ENCODE results near the gene ABI2. TPM values are rescaled to one million over a fixed set of nuclear protein-coding genes. Genes with fewer than 3 reads are reported as not detected.

ABI2 gene
- total RNA-seq (27.0 and 32.2 TPM in 2 replicates), polyA plus RNA-seq (60.8 and 60.9 TPM in 2 replicates), polyA minus RNA-seq (ENCODE audit: low replicate concordance) (45.5 and 91.7 TPM in 2 replicates)
- polyA plus RNA-seq (2012), result 49.0 and 50.3 TPM in 2 replicates

GRCh38 chr2:203327901-203328759, at the start of gene ABI2:
TSS of gene ABI2 (plus strand) at chr2:203328394. CDS start at chr2:203328515, 121 bp downstream.
- no peaks in the 10 kb centered on the region for H3K36me3 ChIP-seq (ENCODE audit: control insufficient read depth, insufficient read depth, low read length)
- H3K4me3 ChIP-seq (replicated peaks in 1 of 4; ENCODE audit: control extremely low read depth in 1 of 4, insufficient read depth in 1 of 4, low read depth in 3 of 4, low read length in 4 of 4), result peak within 1 kb of the TSS; percentile 70 to 93 (median 77)
- peak within 1 kb of the TSS; percentile 95 for H3K4me2 ChIP-seq (ENCODE audit: extremely low read depth, insufficient read depth, low read length)
- H2AFZ ChIP-seq (ENCODE audit: low read length), result peak within 1 kb of the TSS; percentile 73
- H4K20me1 ChIP-seq (ENCODE audit: control insufficient read depth, extremely low read depth, insufficient read depth, low read length), result no peaks in the 10 kb centered on the region
- H3K27ac ChIP-seq (ENCODE audit: insufficient read depth, low read length), result peak within 1 kb of the TSS; percentile 78
- DNase-seq (ENCODE audit: low read depth in 2 of 2), result peak; percentile 73 to 79
- peaks cover 44% of the 10 kb centered on the region for H3K79me2 ChIP-seq (ENCODE audit: control insufficient read depth, insufficient read depth, low read length)
- H3K4me1 ChIP-seq (ENCODE audit: control insufficient read depth, extremely low read depth, insufficient read depth, low read length), result no peaks in the 10 kb centered on the region
- no peaks in the 10 kb centered on the region for H3K27me3 ChIP-seq (ENCODE audit: control insufficient read depth, insufficient read depth, low read length)
- H3K9ac ChIP-seq (ENCODE audit: insufficient read depth, low read length), result peak within 1 kb of the TSS; percentile 78
- no peak for TF ChIP-seq CTCF (conservative IDR thresholded peaks at IDR 0.05 in 1 of 2, IDR thresholded peaks at IDR 0.05 in 1 of 2; ENCODE audit: low read depth in 1 of 2, low read length in 2 of 2)
- no peak for TF ChIP-seq EZH2 (IDR thresholded peaks at IDR 0.05; ENCODE audit: low read length, missing control alignments)
- no peaks in the 10 kb centered on the region for H3K9me3 ChIP-seq (ENCODE audit: control insufficient read depth, insufficient read depth, low read depth, low read length)

- H3K9me3 ChIP-seq (ENCODE audit: control insufficient read depth, insufficient read depth, low read depth, low read length), result no peaks in the 10 kb centered on the region
- no peaks in the 10 kb centered on the region for H3K27me3 ChIP-seq (ENCODE audit: control insufficient read depth, insufficient read depth, low read length)
- no peak overlapping the region for H2AFZ ChIP-seq (ENCODE audit: low read length)
- no peak overlapping the region for H3K4me2 ChIP-seq (ENCODE audit: extremely low read depth, insufficient read depth, low read length)
- no peaks in the 10 kb centered on the region for H3K4me1 ChIP-seq (ENCODE audit: control insufficient read depth, extremely low read depth, insufficient read depth, low read length)
- no peaks in the 10 kb centered on the region for H3K79me2 ChIP-seq (ENCODE audit: control insufficient read depth, insufficient read depth, low read length)
- H4K20me1 ChIP-seq (ENCODE audit: control insufficient read depth, extremely low read depth, insufficient read depth, low read length), result no peaks in the 10 kb centered on the region
- H3K36me3 ChIP-seq (ENCODE audit: control insufficient read depth, insufficient read depth, low read length), result peaks cover 11% of the 10 kb centered on the region
- H3K27ac ChIP-seq (ENCODE audit: insufficient read depth, low read length), result no peak overlapping the region
- no peak overlapping the region for H3K4me3 ChIP-seq (replicated peaks in 1 of 4; ENCODE audit: control extremely low read depth in 1 of 4, insufficient read depth in 1 of 4, low read depth in 3 of 4, low read length in 4 of 4)
- no peak overlapping the region for H3K9ac ChIP-seq (ENCODE audit: insufficient read depth, low read length)
- TF ChIP-seq CTCF (conservative IDR thresholded peaks at IDR 0.05 in 1 of 2, IDR thresholded peaks at IDR 0.05 in 1 of 2; ENCODE audit: low read depth in 1 of 2, low read length in 2 of 2) (no peak), EZH2 (IDR thresholded peaks at IDR 0.05; ENCODE audit: low read length, missing control alignments) (no peak)
- no peak for DNase-seq (ENCODE audit: low read depth in 2 of 2)
Measured at GRCh38 chr2:203279288-203279687, 48.9 kb upstream of the ABI2 start.

- H3K4me1 ChIP-seq (ENCODE audit: control insufficient read depth, extremely low read depth, insufficient read depth, low read length), result no peaks in the 10 kb centered on the region
- H3K79me2 ChIP-seq (ENCODE audit: control insufficient read depth, insufficient read depth, low read length), result no peaks in the 10 kb centered on the region
- no peaks in the 10 kb centered on the region for H3K9me3 ChIP-seq (ENCODE audit: control insufficient read depth, insufficient read depth, low read depth, low read length)
- TF ChIP-seq EZH2 (IDR thresholded peaks at IDR 0.05; ENCODE audit: low read length, missing control alignments), result no peak
- TF ChIP-seq CTCF (conservative IDR thresholded peaks at IDR 0.05 in 1 of 2, IDR thresholded peaks at IDR 0.05 in 1 of 2; ENCODE audit: low read depth in 1 of 2, low read length in 2 of 2), result no peak
- H3K9ac ChIP-seq (ENCODE audit: insufficient read depth, low read length), result no peak overlapping the region
- no peaks in the 10 kb centered on the region for H4K20me1 ChIP-seq (ENCODE audit: control insufficient read depth, extremely low read depth, insufficient read depth, low read length)
- H3K36me3 ChIP-seq (ENCODE audit: control insufficient read depth, insufficient read depth, low read length), result peaks cover 12% of the 10 kb centered on the region
- H3K27ac ChIP-seq (ENCODE audit: insufficient read depth, low read length), result no peak overlapping the region
- H2AFZ ChIP-seq (ENCODE audit: low read length), result no peak overlapping the region
- H3K27me3 ChIP-seq (ENCODE audit: control insufficient read depth, insufficient read depth, low read length), result no peaks in the 10 kb centered on the region
- DNase-seq (ENCODE audit: low read depth in 2 of 2), result peak; percentile 19 to 79
- H3K4me3 ChIP-seq (replicated peaks in 1 of 4; ENCODE audit: control extremely low read depth in 1 of 4, insufficient read depth in 1 of 4, low read depth in 3 of 4, low read length in 4 of 4), result no peak overlapping the region
- no peak overlapping the region for H3K4me2 ChIP-seq (ENCODE audit: extremely low read depth, insufficient read depth, low read length)
Measured at GRCh38 chr2:203280428-203281064, 47.6 kb upstream of the ABI2 start.

Measured in fibroblast of lung (primary cell).